ENCODE results near the gene FSTL3. TPM values are rescaled to one million over a fixed set of nuclear protein-coding genes. Genes with fewer than 3 reads are reported as not detected.

The FSTL3 gene
- total RNA-seq, 4 donors from 2014 or later: 115 to 226 (median 217) TPM

DNA sequence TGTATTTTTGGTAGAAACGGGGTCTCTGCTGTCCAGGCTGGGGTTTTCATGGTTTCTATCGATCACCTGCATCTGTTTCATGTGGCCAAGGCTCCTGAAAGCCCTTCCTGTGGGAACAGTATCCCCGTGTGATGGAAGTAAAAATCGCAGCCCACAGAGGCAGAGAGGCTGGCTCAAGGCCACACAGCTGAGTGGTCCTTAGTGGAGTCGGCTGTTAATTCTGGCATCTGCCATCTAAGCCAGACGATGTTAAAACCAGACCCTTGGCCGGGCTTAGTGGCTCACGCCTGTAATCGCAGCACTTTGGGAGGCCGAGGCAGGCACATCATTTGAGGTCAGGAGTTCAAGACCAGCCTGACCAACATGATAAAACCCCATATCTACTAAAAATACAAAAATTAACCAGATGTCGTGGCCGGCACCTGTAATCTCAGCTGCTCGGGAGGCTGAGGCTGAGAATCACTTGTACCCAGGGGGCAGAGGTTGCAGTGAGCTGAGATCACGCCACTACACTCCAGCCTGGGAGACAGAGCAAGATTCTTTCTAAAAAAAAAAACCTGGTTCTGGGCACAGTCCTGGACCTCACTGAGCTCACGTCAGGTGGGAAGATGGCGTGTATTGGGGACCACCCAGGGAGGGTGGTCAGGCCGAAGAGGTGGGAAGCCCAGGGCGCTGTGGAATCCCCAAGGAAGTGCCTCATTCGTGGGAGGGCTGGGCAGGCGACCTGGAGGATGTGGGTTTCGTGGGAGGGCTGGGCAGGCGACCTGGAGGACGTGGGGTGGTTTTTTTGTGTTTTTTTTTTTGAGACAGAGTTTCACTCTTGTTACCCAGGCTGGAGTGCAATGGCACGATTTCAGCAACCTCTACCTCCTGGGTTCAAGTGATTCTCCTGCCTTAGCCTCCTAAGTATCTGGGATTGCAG lies 56.2 kb downstream of the FSTL3 start:
- 73% methylated on average over 23 of the region's 24 CpGs for WGBS
- Histone ChIP-seq H3K27me3 (no peaks in the 10 kb centered on the region), H3K4me1 (peaks cover 9 to 22% (median 17%) of the 10 kb centered on the region in 4 donors), H3K27ac (replicated peaks in 1 of 4) (no peak overlapping the region), H3K36me3 (peaks cover 0 to 56% (median 44%) of the 10 kb centered on the region in 4 donors), H3K9me3 (no peaks in the 10 kb centered on the region), H3K4me3 (no peak overlapping the region)
- TF ChIP-seq EP300 (IDR thresholded peaks at IDR 0.05): no peak
- no peak for TF ChIP-seq POLR2AphosphoS5 (IDR thresholded peaks at IDR 0.05)
- no peak for TF ChIP-seq POLR2A (IDR thresholded peaks at IDR 0.05; ENCODE audit: low read depth)
- TF ChIP-seq, protein P1, sequence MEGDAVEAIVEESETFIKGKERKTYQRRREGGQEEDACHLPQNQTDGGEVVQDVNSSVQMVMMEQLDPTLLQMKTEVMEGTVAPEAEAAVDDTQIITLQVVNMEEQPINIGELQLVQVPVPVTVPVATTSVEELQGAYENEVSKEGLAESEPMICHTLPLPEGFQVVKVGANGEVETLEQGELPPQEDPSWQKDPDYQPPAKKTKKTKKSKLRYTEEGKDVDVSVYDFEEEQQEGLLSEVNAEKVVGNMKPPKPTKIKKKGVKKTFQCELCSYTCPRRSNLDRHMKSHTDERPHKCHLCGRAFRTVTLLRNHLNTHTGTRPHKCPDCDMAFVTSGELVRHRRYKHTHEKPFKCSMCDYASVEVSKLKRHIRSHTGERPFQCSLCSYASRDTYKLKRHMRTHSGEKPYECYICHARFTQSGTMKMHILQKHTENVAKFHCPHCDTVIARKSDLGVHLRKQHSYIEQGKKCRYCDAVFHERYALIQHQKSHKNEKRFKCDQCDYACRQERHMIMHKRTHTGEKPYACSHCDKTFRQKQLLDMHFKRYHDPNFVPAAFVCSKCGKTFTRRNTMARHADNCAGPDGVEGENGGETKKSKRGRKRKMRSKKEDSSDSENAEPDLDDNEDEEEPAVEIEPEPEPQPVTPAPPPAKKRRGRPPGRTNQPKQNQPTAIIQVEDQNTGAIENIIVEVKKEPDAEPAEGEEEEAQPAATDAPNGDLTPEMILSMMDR (IDR thresholded peaks at IDR 0.05): no peak
- no peak for DNase-seq (ENCODE audit: extremely low spot score)
- intact Hi-C loops (cut with DNase I): loop anchor here (2.0 kb wide), 1 partner anchor 24 kb away; the partner anchor contains the start of gene PALM

Other genes with a start within 250 kb of the FSTL3 start
- gene SHC2, start 215.4 kb upstream of the FSTL3 start, total RNA-seq: 10 to 100 TPM; 11.2 to 35.6 (median 18.7) TPM
- under 1 TPM in 2 of 4 donors, not detected in 2; 0.17 to 0.42 TPM for gene MADCAM1, start 179.9 kb upstream of the FSTL3 start, total RNA-seq
- 10 to 100 TPM; 61.7 to 86.6 (median 64.4) TPM for gene TPGS1, start 168.9 kb upstream of the FSTL3 start, total RNA-seq
- gene CDC34, start 144.6 kb upstream of the FSTL3 start, total RNA-seq: 100 to 1,000 TPM in 1 of 4 donors, 10 to 100 TPM in 3; 62.5 to 100 (median 76.2) TPM
- gene GZMM, start 132.3 kb upstream of the FSTL3 start, total RNA-seq: under 1 TPM in 2 of 4 donors, not detected in 2; 0.50 to 0.58 TPM
- 100 to 1,000 TPM; 304 to 416 (median 362) TPM for gene BSG, start 103.8 kb upstream of the FSTL3 start, total RNA-seq
- under 1 TPM; 0.19 to 0.50 (median 0.41) TPM for gene HCN2, start 86.5 kb upstream of the FSTL3 start, total RNA-seq
- gene POLRMT, start 42.9 kb upstream of the FSTL3 start, total RNA-seq: 10 to 100 TPM; 20.8 to 40.7 (median 30.4) TPM
- 1 to 10 TPM in 2 of 4 donors, under 1 TPM in 2; 0.50 to 2.1 (median 1.4) TPM for gene FGF22, start 36.5 kb upstream of the FSTL3 start, total RNA-seq
- gene RNF126, start 13.2 kb upstream of the FSTL3 start, total RNA-seq: 10 to 100 TPM; 41.5 to 63.5 (median 62.3) TPM
- under 1 TPM in 1 of 4 donors, not detected in 3; 0.34 TPM for gene PRSS57, start 19.1 kb downstream of the FSTL3 start, total RNA-seq
- 100 to 1,000 TPM in 1 of 4 donors, 10 to 100 TPM in 3; 42.8 to 119 (median 70.8) TPM for gene PALM, start 32.5 kb downstream of the FSTL3 start, total RNA-seq
- 1 to 10 TPM in 1 of 4 donors, not detected in 3; 2.0 TPM for gene MISP, start 74.7 kb downstream of the FSTL3 start, total RNA-seq
- gene PTBP1, start 121.1 kb downstream of the FSTL3 start, total RNA-seq: 100 to 1,000 TPM in 1 of 4 donors, 10 to 100 TPM in 3; 76.8 to 110 (median 95.3) TPM
- not detected for gene PLPPR3, start 145.6 kb downstream of the FSTL3 start, total RNA-seq
- 1 to 10 TPM in 1 of 4 donors, under 1 TPM in 1, not detected in 2; 0.40 to 1.3 TPM for gene AZU1, start 151.4 kb downstream of the FSTL3 start, total RNA-seq
- 1 to 10 TPM in 1 of 4 donors, not detected in 3; 1.2 TPM for gene PRTN3, start 164.6 kb downstream of the FSTL3 start, total RNA-seq
- 1 to 10 TPM in 3 of 4 donors, under 1 TPM in 1; 0.45 to 3.3 (median 1.6) TPM for gene ELANE, start 175.9 kb downstream of the FSTL3 start, total RNA-seq
- gene CFD, start 183.3 kb downstream of the FSTL3 start, total RNA-seq: 1,000 to 10,000 TPM in 1 of 4 donors, 100 to 1,000 TPM in 3; 298 to 1,068 (median 643) TPM
- gene MED16, start 216.8 kb downstream of the FSTL3 start, total RNA-seq: 10 to 100 TPM; 26.3 to 50.9 (median 37.2) TPM
- not detected for gene RNU6-9, start 217.1 kb downstream of the FSTL3 start, total RNA-seq
- gene R3HDM4, start 236.8 kb downstream of the FSTL3 start, total RNA-seq: 10 to 100 TPM; 32.0 to 52.5 (median 40.0) TPM
- not detected for gene KISS1R, start 240.9 kb downstream of the FSTL3 start, total RNA-seq
- gene ARID3A, start 249.6 kb downstream of the FSTL3 start, total RNA-seq: 1 to 10 TPM; 2.9 to 8.4 (median 5.0) TPM

All from esophagus muscularis mucosa (tissue), 4 donors.